Measurements from ENCODE around the gene ZNF385D. TPM values are rescaled to one million over a fixed set of nuclear protein-coding genes. Genes with fewer than 3 reads are reported as not detected.

Gene ZNF385D
- total and polyA plus RNA-seq, 2 experiments from 2014 or later = 2.7 to 12.3 TPM

GRCh38 chr3:21747376-21747775 is 3.6 kb downstream of the ZNF385D start:
- Mint-ChIP-seq H3K36me3 (ENCODE audit: low read depth) (peaks cover 4% of the 10 kb centered on the region; the same call in 1 of the 3 replicates), H3K27ac (no peak overlapping the region), H3K27me3 (ENCODE audit: insufficient read depth, low read depth, poor library complexity) (peaks cover 2% of the 10 kb centered on the region), H3K4me1 (peaks cover 33% of the 10 kb centered on the region), H3K4me3 (no peak overlapping the region), H3K9me3 (peaks cover 4% of the 10 kb centered on the region; the same call in 2 of the 3 replicates)
- no peak overlapping the region for H3K4me3 ChIP-seq
- DNase-seq (ENCODE audit: low spot score) = no peak
- H4K20me1 ChIP-seq (replicated peaks; ENCODE audit: insufficient read depth) = no peaks in the 10 kb centered on the region
- peaks cover 21% of the 10 kb centered on the region for H3K4me1 ChIP-seq (ENCODE audit: insufficient read depth)
- peaks cover 11% of the 10 kb centered on the region; the same call in 1 of the 2 replicates for H3K27me3 ChIP-seq (ENCODE audit: insufficient read depth)
- H3F3A ChIP-seq (replicated peaks; ENCODE audit: low read depth) = no peaks in the 10 kb centered on the region
- no peak overlapping the region for H3K4me2 ChIP-seq
- no peaks in the 10 kb centered on the region for H3K36me3 ChIP-seq (ENCODE audit: insufficient read depth)
- no peaks in the 10 kb centered on the region for H3K9me2 ChIP-seq (ENCODE audit: insufficient read depth)
- no peak overlapping the region for H3K27ac ChIP-seq (ENCODE audit: low read depth)
- TF ChIP-seq JUNB (IDR thresholded peaks at IDR 0.05; ENCODE audit: unreplicated experiment) (no peak), EZH2phosphoT487 (IDR thresholded peaks at IDR 0.05; ENCODE audit: unreplicated experiment) (no peak), EZH2 (IDR thresholded peaks at IDR 0.05; ENCODE audit: low read depth, unreplicated experiment) (no peak), NANOG (IDR thresholded peaks at IDR 0.05; ENCODE audit: borderline replicate concordance) (no peak), STAT1 (IDR thresholded peaks at IDR 0.05; ENCODE audit: unreplicated experiment) (no peak), ZNF114 (CRISPR knock-in tag; IDR thresholded peaks at IDR 0.05) (no peak), POLR2AphosphoS5 (IDR thresholded peaks at IDR 0.05; ENCODE audit: low read depth) (no peak), ZNF331 (CRISPR knock-in tag; IDR thresholded peaks at IDR 0.05; ENCODE audit: low read depth) (no peak)
- TF ChIP-seq, protein P1, sequence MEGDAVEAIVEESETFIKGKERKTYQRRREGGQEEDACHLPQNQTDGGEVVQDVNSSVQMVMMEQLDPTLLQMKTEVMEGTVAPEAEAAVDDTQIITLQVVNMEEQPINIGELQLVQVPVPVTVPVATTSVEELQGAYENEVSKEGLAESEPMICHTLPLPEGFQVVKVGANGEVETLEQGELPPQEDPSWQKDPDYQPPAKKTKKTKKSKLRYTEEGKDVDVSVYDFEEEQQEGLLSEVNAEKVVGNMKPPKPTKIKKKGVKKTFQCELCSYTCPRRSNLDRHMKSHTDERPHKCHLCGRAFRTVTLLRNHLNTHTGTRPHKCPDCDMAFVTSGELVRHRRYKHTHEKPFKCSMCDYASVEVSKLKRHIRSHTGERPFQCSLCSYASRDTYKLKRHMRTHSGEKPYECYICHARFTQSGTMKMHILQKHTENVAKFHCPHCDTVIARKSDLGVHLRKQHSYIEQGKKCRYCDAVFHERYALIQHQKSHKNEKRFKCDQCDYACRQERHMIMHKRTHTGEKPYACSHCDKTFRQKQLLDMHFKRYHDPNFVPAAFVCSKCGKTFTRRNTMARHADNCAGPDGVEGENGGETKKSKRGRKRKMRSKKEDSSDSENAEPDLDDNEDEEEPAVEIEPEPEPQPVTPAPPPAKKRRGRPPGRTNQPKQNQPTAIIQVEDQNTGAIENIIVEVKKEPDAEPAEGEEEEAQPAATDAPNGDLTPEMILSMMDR (conservative IDR thresholded peaks at IDR 0.05; ENCODE audit: low read depth in 2 of 2) = no peak
- TF ChIP-seq, protein P2, sequence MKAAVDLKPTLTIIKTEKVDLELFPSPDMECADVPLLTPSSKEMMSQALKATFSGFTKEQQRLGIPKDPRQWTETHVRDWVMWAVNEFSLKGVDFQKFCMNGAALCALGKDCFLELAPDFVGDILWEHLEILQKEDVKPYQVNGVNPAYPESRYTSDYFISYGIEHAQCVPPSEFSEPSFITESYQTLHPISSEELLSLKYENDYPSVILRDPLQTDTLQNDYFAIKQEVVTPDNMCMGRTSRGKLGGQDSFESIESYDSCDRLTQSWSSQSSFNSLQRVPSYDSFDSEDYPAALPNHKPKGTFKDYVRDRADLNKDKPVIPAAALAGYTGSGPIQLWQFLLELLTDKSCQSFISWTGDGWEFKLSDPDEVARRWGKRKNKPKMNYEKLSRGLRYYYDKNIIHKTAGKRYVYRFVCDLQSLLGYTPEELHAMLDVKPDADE (IDR thresholded peaks at IDR 0.05) = no peak
- TF ChIP-seq, protein P3, sequence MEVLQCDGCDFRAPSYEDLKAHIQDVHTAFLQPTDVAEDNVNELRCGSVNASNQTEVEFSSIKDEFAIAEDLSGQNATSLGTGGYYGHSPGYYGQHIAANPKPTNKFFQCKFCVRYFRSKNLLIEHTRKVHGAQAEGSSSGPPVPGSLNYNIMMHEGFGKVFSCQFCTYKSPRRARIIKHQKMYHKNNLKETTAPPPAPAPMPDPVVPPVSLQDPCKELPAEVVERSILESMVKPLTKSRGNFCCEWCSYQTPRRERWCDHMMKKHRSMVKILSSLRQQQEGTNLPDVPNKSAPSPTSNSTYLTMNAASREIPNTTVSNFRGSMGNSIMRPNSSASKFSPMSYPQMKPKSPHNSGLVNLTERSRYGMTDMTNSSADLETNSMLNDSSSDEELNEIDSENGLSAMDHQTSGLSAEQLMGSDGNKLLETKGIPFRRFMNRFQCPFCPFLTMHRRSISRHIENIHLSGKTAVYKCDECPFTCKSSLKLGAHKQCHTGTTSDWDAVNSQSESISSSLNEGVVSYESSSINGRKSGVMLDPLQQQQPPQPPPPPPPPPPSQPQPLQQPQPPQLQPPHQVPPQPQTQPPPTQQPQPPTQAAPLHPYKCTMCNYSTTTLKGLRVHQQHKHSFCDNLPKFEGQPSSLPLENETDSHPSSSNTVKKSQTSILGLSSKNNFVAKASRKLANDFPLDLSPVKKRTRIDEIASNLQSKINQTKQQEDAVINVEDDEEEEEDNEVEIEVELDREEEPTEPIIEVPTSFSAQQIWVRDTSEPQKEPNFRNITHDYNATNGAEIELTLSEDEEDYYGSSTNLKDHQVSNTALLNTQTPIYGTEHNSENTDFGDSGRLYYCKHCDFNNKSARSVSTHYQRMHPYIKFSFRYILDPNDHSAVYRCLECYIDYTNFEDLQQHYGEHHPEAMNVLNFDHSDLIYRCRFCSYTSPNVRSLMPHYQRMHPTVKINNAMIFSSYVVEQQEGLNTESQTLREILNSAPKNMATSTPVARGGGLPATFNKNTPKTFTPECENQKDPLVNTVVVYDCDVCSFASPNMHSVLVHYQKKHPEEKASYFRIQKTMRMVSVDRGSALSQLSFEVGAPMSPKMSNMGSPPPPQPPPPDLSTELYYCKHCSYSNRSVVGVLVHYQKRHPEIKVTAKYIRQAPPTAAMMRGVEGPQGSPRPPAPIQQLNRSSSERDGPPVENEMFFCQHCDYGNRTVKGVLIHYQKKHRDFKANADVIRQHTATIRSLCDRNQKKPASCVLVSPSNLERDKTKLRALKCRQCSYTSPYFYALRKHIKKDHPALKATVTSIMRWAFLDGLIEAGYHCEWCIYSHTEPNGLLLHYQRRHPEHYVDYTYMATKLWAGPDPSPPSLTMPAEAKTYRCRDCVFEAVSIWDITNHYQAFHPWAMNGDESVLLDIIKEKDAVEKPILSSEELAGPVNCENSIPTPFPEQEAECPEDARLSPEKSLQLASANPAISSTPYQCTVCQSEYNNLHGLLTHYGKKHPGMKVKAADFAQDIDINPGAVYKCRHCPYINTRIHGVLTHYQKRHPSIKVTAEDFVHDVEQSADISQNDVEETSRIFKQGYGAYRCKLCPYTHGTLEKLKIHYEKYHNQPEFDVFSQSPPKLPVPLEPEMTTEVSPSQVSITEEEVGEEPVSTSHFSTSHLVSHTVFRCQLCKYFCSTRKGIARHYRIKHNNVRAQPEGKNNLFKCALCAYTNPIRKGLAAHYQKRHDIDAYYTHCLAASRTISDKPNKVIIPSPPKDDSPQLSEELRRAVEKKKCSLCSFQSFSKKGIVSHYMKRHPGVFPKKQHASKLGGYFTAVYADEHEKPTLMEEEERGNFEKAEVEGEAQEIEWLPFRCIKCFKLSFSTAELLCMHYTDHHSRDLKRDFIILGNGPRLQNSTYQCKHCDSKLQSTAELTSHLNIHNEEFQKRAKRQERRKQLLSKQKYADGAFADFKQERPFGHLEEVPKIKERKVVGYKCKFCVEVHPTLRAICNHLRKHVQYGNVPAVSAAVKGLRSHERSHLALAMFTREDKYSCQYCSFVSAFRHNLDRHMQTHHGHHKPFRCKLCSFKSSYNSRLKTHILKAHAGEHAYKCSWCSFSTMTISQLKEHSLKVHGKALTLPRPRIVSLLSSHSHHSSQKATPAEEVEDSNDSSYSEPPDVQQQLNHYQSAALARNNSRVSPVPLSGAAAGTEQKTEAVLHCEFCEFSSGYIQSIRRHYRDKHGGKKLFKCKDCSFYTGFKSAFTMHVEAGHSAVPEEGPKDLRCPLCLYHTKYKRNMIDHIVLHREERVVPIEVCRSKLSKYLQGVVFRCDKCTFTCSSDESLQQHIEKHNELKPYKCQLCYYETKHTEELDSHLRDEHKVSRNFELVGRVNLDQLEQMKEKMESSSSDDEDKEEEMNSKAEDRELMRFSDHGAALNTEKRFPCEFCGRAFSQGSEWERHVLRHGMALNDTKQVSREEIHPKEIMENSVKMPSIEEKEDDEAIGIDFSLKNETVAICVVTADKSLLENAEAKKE (CRISPR knock-in tag; IDR thresholded peaks at IDR 0.05) = no peak
- TF ChIP-seq, protein P4, sequence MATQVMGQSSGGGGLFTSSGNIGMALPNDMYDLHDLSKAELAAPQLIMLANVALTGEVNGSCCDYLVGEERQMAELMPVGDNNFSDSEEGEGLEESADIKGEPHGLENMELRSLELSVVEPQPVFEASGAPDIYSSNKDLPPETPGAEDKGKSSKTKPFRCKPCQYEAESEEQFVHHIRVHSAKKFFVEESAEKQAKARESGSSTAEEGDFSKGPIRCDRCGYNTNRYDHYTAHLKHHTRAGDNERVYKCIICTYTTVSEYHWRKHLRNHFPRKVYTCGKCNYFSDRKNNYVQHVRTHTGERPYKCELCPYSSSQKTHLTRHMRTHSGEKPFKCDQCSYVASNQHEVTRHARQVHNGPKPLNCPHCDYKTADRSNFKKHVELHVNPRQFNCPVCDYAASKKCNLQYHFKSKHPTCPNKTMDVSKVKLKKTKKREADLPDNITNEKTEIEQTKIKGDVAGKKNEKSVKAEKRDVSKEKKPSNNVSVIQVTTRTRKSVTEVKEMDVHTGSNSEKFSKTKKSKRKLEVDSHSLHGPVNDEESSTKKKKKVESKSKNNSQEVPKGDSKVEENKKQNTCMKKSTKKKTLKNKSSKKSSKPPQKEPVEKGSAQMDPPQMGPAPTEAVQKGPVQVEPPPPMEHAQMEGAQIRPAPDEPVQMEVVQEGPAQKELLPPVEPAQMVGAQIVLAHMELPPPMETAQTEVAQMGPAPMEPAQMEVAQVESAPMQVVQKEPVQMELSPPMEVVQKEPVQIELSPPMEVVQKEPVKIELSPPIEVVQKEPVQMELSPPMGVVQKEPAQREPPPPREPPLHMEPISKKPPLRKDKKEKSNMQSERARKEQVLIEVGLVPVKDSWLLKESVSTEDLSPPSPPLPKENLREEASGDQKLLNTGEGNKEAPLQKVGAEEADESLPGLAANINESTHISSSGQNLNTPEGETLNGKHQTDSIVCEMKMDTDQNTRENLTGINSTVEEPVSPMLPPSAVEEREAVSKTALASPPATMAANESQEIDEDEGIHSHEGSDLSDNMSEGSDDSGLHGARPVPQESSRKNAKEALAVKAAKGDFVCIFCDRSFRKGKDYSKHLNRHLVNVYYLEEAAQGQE (IDR thresholded peaks at IDR 0.05; ENCODE audit: unreplicated experiment) = no peak
- H2AFZ ChIP-seq = no peak overlapping the region
- H3K79me2 ChIP-seq (replicated peaks; ENCODE audit: insufficient read depth) = peaks cover 10% of the 10 kb centered on the region; the same call in 1 of the 2 replicates
- ATAC-seq = no peak

Data from GM23338 (cell line).